ENCODE data around the gene OLA1.

OLA1 gene

GRCh38 chr2:174058026-174058425 lies 190.3 kb downstream of the OLA1 start:
- Histone ChIP-seq H3K4me2 (ENCODE audit: low read depth, low read length, poor library complexity, severe bottlenecking) (no peak overlapping the region), H3K9me2 (replicated peaks; ENCODE audit: insufficient read depth, low read length) (no peaks in the 10 kb centered on the region), H3K9ac (ENCODE audit: low read length) (no peak overlapping the region), H3K79me2 (ENCODE audit: insufficient read depth, low read length) (no peaks in the 10 kb centered on the region), H3K9me3 (ENCODE audit: insufficient read depth, low read length) (no peaks in the 10 kb centered on the region), H3K4me3 (ENCODE audit: insufficient read depth, low read length, poor library complexity, severe bottlenecking) (no peak overlapping the region), H3K27me3 (ENCODE audit: low read length) (no peaks in the 10 kb centered on the region), H2AFZ (ENCODE audit: low read depth, low read length, severe bottlenecking) (no peak overlapping the region), H3K36me3 (ENCODE audit: low read length) (no peaks in the 10 kb centered on the region), H3K27ac (ENCODE audit: low read depth, low read length) (no peak overlapping the region), H3F3A (ENCODE audit: insufficient read depth) (no peaks in the 10 kb centered on the region), H4K20me1 (ENCODE audit: low read depth, low read length) (no peaks in the 10 kb centered on the region)
- no peak for TF ChIP-seq CTCF (IDR thresholded peaks at IDR 0.05; ENCODE audit: insufficient read depth, low read length, poor library complexity, severe bottlenecking)
- TF ChIP-seq EZH2phosphoT487 (conservative IDR thresholded peaks at IDR 0.05; ENCODE audit: low read length), result no peak

GRCh38 chr2:174054926-174055325 lies 193.4 kb downstream of the OLA1 start:
- no peak overlapping the region for H3K27ac ChIP-seq (ENCODE audit: low read depth, low read length)
- no peak overlapping the region for H2AFZ ChIP-seq (ENCODE audit: low read depth, low read length, severe bottlenecking)
- no peaks in the 10 kb centered on the region for H3K9me2 ChIP-seq (replicated peaks; ENCODE audit: insufficient read depth, low read length)
- no peaks in the 10 kb centered on the region for H3K9me3 ChIP-seq (ENCODE audit: insufficient read depth, low read length)
- H3K9ac ChIP-seq (ENCODE audit: low read length), result no peak overlapping the region
- no peaks in the 10 kb centered on the region for H3K79me2 ChIP-seq (ENCODE audit: insufficient read depth, low read length)
- H3K4me3 ChIP-seq (ENCODE audit: insufficient read depth, low read length, poor library complexity, severe bottlenecking), result no peak overlapping the region
- H4K20me1 ChIP-seq (ENCODE audit: low read depth, low read length), result no peaks in the 10 kb centered on the region
- H3K36me3 ChIP-seq (ENCODE audit: low read length), result no peaks in the 10 kb centered on the region
- H3F3A ChIP-seq (ENCODE audit: insufficient read depth), result no peaks in the 10 kb centered on the region
- no peaks in the 10 kb centered on the region for H3K27me3 ChIP-seq (ENCODE audit: low read length)
- H3K4me2 ChIP-seq (ENCODE audit: low read depth, low read length, poor library complexity, severe bottlenecking), result no peak overlapping the region
- no peak for TF ChIP-seq EZH2phosphoT487 (conservative IDR thresholded peaks at IDR 0.05; ENCODE audit: low read length)
- TF ChIP-seq CTCF (IDR thresholded peaks at IDR 0.05; ENCODE audit: insufficient read depth, low read length, poor library complexity, severe bottlenecking), result no peak

- no peak for TF ChIP-seq CTCF (IDR thresholded peaks at IDR 0.05; ENCODE audit: insufficient read depth, low read length, poor library complexity, severe bottlenecking)
- TF ChIP-seq EZH2phosphoT487 (conservative IDR thresholded peaks at IDR 0.05; ENCODE audit: low read length), result no peak
- Histone ChIP-seq H3K36me3 (ENCODE audit: low read length) (no peaks in the 10 kb centered on the region), H3K27me3 (ENCODE audit: low read length) (no peaks in the 10 kb centered on the region), H3K4me2 (ENCODE audit: low read depth, low read length, poor library complexity, severe bottlenecking) (no peak overlapping the region), H3K4me3 (ENCODE audit: insufficient read depth, low read length, poor library complexity, severe bottlenecking) (no peak overlapping the region), H3K9me2 (replicated peaks; ENCODE audit: insufficient read depth, low read length) (no peaks in the 10 kb centered on the region), H3K9ac (ENCODE audit: low read length) (no peak overlapping the region), H3F3A (ENCODE audit: insufficient read depth) (no peaks in the 10 kb centered on the region), H3K79me2 (ENCODE audit: insufficient read depth, low read length) (no peaks in the 10 kb centered on the region), H4K20me1 (ENCODE audit: low read depth, low read length) (no peaks in the 10 kb centered on the region), H2AFZ (ENCODE audit: low read depth, low read length, severe bottlenecking) (no peak overlapping the region), H3K9me3 (ENCODE audit: insufficient read depth, low read length) (no peaks in the 10 kb centered on the region), H3K27ac (ENCODE audit: low read depth, low read length) (no peak overlapping the region)
Observed at GRCh38 chr2:174053355-174054151, 194.8 kb downstream of the OLA1 start.
